Measurements from ENCODE around the gene PHYKPL.

PHYKPL gene

DNA sequence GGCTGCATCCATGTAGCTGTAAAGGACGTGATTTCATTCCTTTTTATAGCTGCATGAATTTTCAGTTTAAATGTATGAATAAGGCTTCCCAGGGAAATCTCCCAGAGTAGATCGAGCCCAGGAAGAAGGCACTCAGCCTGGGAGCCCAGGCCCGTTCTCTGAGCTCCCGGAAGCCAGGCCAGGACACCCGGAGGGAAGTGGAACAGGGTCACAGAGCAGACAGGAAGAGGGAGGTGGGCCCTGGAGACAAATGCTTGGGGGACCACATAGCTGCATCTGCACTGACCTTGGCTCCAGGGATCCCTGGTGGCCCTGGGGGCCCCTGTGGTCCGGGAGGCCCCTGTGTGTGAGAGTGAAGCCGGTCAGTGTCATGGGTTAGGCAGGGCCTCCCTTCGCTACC, 19.7 kb upstream of the PHYKPL start:
- TF ChIP-seq, protein P1, sequence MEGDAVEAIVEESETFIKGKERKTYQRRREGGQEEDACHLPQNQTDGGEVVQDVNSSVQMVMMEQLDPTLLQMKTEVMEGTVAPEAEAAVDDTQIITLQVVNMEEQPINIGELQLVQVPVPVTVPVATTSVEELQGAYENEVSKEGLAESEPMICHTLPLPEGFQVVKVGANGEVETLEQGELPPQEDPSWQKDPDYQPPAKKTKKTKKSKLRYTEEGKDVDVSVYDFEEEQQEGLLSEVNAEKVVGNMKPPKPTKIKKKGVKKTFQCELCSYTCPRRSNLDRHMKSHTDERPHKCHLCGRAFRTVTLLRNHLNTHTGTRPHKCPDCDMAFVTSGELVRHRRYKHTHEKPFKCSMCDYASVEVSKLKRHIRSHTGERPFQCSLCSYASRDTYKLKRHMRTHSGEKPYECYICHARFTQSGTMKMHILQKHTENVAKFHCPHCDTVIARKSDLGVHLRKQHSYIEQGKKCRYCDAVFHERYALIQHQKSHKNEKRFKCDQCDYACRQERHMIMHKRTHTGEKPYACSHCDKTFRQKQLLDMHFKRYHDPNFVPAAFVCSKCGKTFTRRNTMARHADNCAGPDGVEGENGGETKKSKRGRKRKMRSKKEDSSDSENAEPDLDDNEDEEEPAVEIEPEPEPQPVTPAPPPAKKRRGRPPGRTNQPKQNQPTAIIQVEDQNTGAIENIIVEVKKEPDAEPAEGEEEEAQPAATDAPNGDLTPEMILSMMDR (IDR thresholded peaks at IDR 0.05) = no peak
- no peaks in the 10 kb centered on the region for H3K36me3 ChIP-seq
- intact Hi-C loops (cut with DNase I; ENCODE audit: low total_unique reads) = no loop called here

DNA sequence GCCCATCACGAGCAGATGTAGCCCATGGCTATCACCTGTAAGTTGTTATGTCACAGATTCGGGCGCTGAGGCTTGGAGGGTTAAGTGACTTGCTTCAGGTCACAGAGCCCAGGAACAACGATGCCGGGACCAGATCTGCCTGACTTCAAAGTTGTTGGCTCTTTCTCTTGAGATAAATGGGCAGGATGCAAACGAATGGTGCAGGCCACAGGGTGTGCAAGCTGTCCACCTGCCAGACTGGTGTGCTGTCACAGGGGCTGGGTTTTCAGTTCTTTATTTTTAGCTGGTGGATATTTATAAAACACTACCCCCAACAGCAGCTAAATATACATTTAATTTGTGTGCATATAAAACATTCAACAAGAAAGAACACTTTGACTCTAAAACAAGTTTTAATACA, 17.7 kb upstream of the PHYKPL start:
- H3K36me3 ChIP-seq = no peaks in the 10 kb centered on the region
- H3K4me3 ChIP-seq = no peak overlapping the region
- no peaks in the 10 kb centered on the region for H3K9me3 ChIP-seq
- no peaks in the 10 kb centered on the region for H3K4me1 ChIP-seq
- peaks cover 0 to 20% of the 10 kb centered on the region in 2 donors for H3K27me3 ChIP-seq
- TF ChIP-seq, protein P1 (IDR thresholded peaks at IDR 0.05) = no peak
- no peak overlapping the region for H3K27ac ChIP-seq
- no peak for DNase-seq
- intact Hi-C loops (cut with DNase I; ENCODE audit: low total_unique reads) = no loop called here

More for the DNA sequence above, 19.7 kb upstream of the PHYKPL start:
- Histone ChIP-seq H3K27ac (no peak overlapping the region), H3K27me3 (peaks cover 0 to 20% of the 10 kb centered on the region in 2 donors), H3K9me3 (no peaks in the 10 kb centered on the region), H3K4me3 (no peak overlapping the region), H3K4me1 (no peaks in the 10 kb centered on the region)
- no peak for DNase-seq

DNA sequence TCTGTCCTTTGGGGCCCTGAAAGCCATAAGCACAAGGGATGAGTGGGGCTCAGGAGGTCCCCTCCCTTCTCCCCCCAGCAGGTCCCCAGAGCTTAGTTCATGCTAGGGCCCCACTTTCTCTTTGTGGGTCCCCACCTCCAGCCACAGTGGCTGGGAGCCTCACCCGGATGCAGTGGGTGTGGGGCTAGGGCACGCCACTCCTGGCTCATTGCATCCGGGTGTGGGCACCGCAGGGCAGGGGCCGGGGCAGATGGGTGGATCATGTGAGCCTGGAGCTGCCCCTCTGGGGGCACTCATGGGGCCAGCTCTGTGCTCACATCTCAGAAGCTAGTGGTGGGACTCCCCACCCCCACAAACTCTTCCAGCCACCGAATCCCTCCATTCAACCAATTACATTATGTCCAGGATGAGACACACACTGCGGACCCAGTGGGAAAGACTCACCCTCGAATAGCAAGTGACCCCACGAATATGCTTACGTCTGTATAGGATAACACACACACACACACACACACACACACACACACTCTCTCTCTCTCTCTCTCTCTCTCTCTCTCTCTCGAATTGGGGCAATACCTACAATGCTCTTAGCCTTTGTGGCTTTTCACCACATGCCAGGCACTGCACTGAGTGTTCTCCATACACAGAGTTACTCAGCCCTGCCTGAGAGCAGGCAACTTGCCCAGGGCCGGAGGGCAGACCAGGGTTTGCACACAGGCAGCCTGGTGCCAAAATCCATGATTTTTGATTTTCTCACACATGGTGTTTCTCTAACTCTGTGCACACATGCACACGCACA, 16.8 kb upstream of the PHYKPL start:
- Histone ChIP-seq H3K4me3 (no peak overlapping the region), H3K4me1 (no peaks in the 10 kb centered on the region), H3K9me3 (no peaks in the 10 kb centered on the region), H3K36me3 (no peaks in the 10 kb centered on the region), H3K27me3 (peaks cover 0 to 17% of the 10 kb centered on the region in 2 donors), H3K27ac (no peak overlapping the region)
- intact Hi-C loops (cut with DNase I; ENCODE audit: low total_unique reads) = no loop called here
- no peak for DNase-seq
- TF ChIP-seq, protein P1 (IDR thresholded peaks at IDR 0.05) = no peak

DNA sequence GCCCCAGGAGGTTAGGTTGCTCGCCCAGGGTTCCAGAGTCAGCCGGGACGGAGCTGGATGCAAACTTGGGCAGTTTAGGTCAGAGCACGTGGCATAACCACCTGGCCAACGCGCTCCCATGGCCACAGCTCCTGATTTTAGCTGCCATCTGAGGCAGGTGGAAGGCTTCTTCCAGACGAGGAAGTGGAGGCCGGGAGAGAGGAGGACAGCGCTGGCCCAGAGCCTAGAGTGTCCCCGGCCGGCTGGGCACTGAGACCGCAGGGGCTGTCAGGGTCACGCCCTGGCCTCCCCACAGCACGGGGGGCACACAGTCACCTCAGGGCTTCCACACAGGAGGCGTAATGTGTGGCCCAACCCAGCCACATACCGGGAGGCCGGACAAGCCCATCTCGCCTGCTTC, 16.1 kb upstream of the PHYKPL start:
- intact Hi-C loops (cut with DNase I; ENCODE audit: low total_unique reads) = no loop called here
- H3K27me3 ChIP-seq = peaks cover 0 to 17% of the 10 kb centered on the region in 2 donors
- TF ChIP-seq, protein P1 (IDR thresholded peaks at IDR 0.05) = no peak
- H3K9me3 ChIP-seq = no peaks in the 10 kb centered on the region
- no peaks in the 10 kb centered on the region for H3K36me3 ChIP-seq
- H3K4me1 ChIP-seq = no peaks in the 10 kb centered on the region
- H3K4me3 ChIP-seq = no peak overlapping the region
- H3K27ac ChIP-seq = no peak overlapping the region
- DNase-seq = no peak

DNA sequence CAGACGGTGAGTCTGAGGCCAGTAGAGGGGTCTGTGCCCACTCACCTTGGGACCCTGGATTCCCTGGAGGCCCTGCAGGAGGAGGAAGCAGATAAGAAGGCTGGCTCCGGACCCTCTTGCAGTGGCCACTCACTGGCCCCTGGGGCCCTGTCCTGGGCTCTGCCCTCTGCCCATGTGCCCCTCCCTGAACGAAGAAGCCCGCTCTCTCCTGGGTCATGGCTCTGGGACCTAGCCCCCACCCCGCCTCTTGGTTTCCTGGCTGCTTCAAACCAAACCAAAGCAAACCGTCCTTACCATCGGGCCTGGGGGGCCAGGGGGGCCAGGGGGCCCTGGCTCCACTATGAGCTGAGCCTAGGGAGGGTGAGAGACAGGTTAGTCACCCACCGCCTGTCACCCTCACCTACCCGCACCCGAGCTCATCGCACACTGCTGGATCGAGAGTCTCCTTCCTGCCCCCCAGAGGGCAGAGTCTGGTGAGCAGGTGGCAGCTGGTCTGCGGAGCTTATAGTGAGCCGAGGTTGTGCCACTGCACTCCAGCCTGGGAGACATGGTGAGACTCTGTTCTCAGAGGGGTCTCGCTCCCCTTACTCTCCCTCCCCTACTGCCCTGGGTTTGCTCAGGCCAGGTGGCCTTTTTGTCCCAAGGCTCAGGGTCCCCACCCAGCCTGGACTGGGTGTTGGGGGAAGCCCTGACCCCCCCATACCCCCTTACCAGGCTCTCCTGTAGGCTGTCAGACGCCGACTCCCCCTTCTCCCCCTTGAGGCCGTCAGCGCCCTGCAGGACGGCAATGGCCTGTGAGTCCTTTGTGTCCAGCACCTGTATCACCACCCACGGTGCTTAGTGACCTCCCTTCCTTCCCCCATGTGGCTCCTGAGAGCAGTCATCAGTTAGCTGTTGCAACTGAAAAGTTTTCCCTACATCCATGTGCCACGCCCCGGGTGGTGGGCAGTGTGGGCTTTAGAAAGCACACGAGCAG, 15.2 kb upstream of the PHYKPL start:
- H3K27ac ChIP-seq = no peak overlapping the region
- no peaks in the 10 kb centered on the region for H3K36me3 ChIP-seq
- H3K4me1 ChIP-seq = no peaks in the 10 kb centered on the region
- DNase-seq = no peak
- no peaks in the 10 kb centered on the region for H3K9me3 ChIP-seq
- peaks cover 0 to 17% of the 10 kb centered on the region in 2 donors for H3K27me3 ChIP-seq
- H3K4me3 ChIP-seq = no peak overlapping the region
- intact Hi-C loops (cut with DNase I; ENCODE audit: low total_unique reads) = no loop called here
- TF ChIP-seq, protein P1 (IDR thresholded peaks at IDR 0.05) = no peak

Measured in tibial artery (tissue), 4 donors.